HepG2 (cell line): Measurements from ENCODE around the gene SNRPD2. TPM values are rescaled to one million over a fixed set of nuclear protein-coding genes. Genes with fewer than 3 reads are reported as not detected.

ENCODE experiments used
- AHDC1 ChIP-seq: sonication (generic); formaldehyde crosslinking; IDR thresholded peaks from 2 replicates; pipeline ENCODE4 v1.5.1; 2020; ENCODE audit warnings: mild to moderate bottlenecking, missing genetic modification reagents, borderline replicate concordance
- CAMTA2 ChIP-seq: sonication (generic); formaldehyde crosslinking; IDR thresholded peaks from 2 replicates; pipeline ENCODE4 v1.4.0; 2020; ENCODE audit warnings: mild to moderate bottlenecking, missing genetic modification reagents, borderline replicate concordance
- CCAR2 ChIP-seq: fragments of 200-400 bp; formaldehyde crosslinking; optimal IDR thresholded peaks from 2 replicates; pipeline ENCODE3; 2018; ENCODE audit warnings: low read depth, mild to moderate bottlenecking, low read length, moderate library complexity
- ELK4 ChIP-seq: sonication (generic); formaldehyde crosslinking; IDR thresholded peaks from 2 replicates; pipeline ENCODE4 v1.9.0; 2021; ENCODE audit warnings: missing genetic modification reagents, borderline replicate concordance
- MEIS2 ChIP-seq: sonication (generic); formaldehyde crosslinking; IDR thresholded peaks from 2 replicates; pipeline ENCODE4 v1.9.0; 2021; ENCODE audit warnings: mild to moderate bottlenecking, missing genetic modification reagents
- RARA ChIP-seq: IDR thresholded peaks from 2 replicates; pipeline ENCODE4 v1.6.1; 2016; ENCODE audit warnings: missing genetic modification reagents, missing compliant biosample characterization
- SCMH1 ChIP-seq: sonication (generic); formaldehyde crosslinking; IDR thresholded peaks from 2 replicates; pipeline ENCODE4 v1.9.0; 2021; ENCODE audit warnings: missing genetic modification reagents, mild to moderate bottlenecking, borderline replicate concordance
- TEAD2 ChIP-seq: sonication (generic); formaldehyde crosslinking; IDR thresholded peaks from 2 replicates; pipeline ENCODE4 v1.9.0; 2021; ENCODE audit warnings: missing genetic modification reagents
- THAP8 ChIP-seq: sonication (generic); formaldehyde crosslinking; IDR thresholded peaks from 2 replicates; pipeline ENCODE4 v1.5.1; 2020; ENCODE audit warnings: missing genetic modification reagents, mild to moderate bottlenecking, borderline replicate concordance
- TRIM24 ChIP-seq: sonication (generic); formaldehyde crosslinking; IDR thresholded peaks from 2 replicates; pipeline ENCODE4 v1.8.0; 2022; ENCODE audit warnings: mild to moderate bottlenecking, missing genetic modification reagents
- ZIK1 ChIP-seq: sonication (generic); formaldehyde crosslinking; IDR thresholded peaks from 2 replicates; pipeline ENCODE4 v1.5.0; 2020; ENCODE audit warnings: mild to moderate bottlenecking, low read depth, missing genetic modification reagents, borderline replicate concordance
- ZNF17 ChIP-seq: sonication (generic); formaldehyde crosslinking; IDR thresholded peaks from 2 replicates; pipeline ENCODE4 v1.5.0; 2020; ENCODE audit warnings: mild to moderate bottlenecking, missing genetic modification reagents
- ZNF207 ChIP-seq: fragments of 450-650 bp; IDR thresholded peaks from 2 replicates; pipeline ENCODE4 v1.6.1; 2016; ENCODE audit warnings: antibody characterized with exemption, borderline replicate concordance
- ZNF253 ChIP-seq: sonication (generic); formaldehyde crosslinking; IDR thresholded peaks from 2 replicates; pipeline ENCODE4 v1.8.0; 2022; ENCODE audit warnings: mild to moderate bottlenecking, missing genetic modification reagents, borderline replicate concordance
- ZNF572 ChIP-seq: sonication (generic); formaldehyde crosslinking; IDR thresholded peaks from 2 replicates; pipeline ENCODE4 v1.5.1; 2020; ENCODE audit warnings: mild to moderate bottlenecking, missing genetic modification reagents
- ZNF615 ChIP-seq: sonication (generic); formaldehyde crosslinking; IDR thresholded peaks from 2 replicates; pipeline ENCODE4 v1.5.0; 2020; ENCODE audit warnings: mild to moderate bottlenecking, missing genetic modification reagents, borderline replicate concordance
- ZNF7 ChIP-seq: IDR thresholded peaks from 2 replicates; pipeline ENCODE4 v1.6.1; 2016; ENCODE audit warnings: missing biosample characterization, missing genetic modification reagents
- ZNF773 ChIP-seq: sonication (generic); formaldehyde crosslinking; IDR thresholded peaks from 2 replicates; pipeline ENCODE4 v1.4.0; 2020; ENCODE audit warnings: missing genetic modification reagents, borderline replicate concordance
- polyA plus RNA-seq, 8 experiments: library from polyadenylated mRNA; depleted of rRNA in 3 of 8; stranded (reverse) in 7 of 8; unstranded in 1 of 8; fragments of >200 nt; fragmentation: Illumina TruSeq in 4 of 8; extraction: Trizol in 4 of 8; gene quantifications; 2 replicates each; pipeline versions ENCODE4 v1.2.1 to v1.2.3, GENCODE V29; 2011 to 2016; ENCODE audit warnings: low read depth in 4 of 8, missing spikeins in 1 of 8, mixed read lengths in 1 of 8; ENCODE audit not compliant: insufficient read depth in 1 of 8
- total RNA-seq, 5 experiments: library from RNA; depleted of rRNA; stranded (reverse); fragments of >200 nt; fragmentation: Illumina TruSeq; extraction: Trizol; gene quantifications; 2 replicates each; pipeline ENCODE4 v1.2.3, GENCODE V29; 2016; ENCODE audit warnings: low read depth in 1 of 5
- TF ChIP-seq, protein P1 (sequence below): sonication (generic); formaldehyde crosslinking; IDR thresholded peaks from 2 replicates; pipeline ENCODE4 v1.9.0; 2021; ENCODE audit warnings: missing genetic modification reagents, borderline replicate concordance

The SNRPD2 gene
- total and polyA plus RNA-seq, 2 of the 13 experiments (the other 11 are each of a cell fraction or from before 2014, with no cell fraction given): 299 to 485 TPM

- TF ChIP-seq MEIS2 (CRISPR knock-in tag): no peak; the same call in 1 of the 2 replicates
- peak; percentile 23; the same call in 1 of the 2 replicates for TF ChIP-seq ZNF253 (CRISPR knock-in tag)
- no peak for TF ChIP-seq RARA
- no peak for TF ChIP-seq THAP8 (CRISPR knock-in tag)
- no peak for TF ChIP-seq ELK4 (CRISPR knock-in tag)
- no peak for TF ChIP-seq ZNF615 (CRISPR knock-in tag)
- TF ChIP-seq ZNF773 (CRISPR knock-in tag): no peak
- 0 out of 2 replicates have a peak, but pooled peaks have one; percentile 37 for TF ChIP-seq ZNF572
- TF ChIP-seq SCMH1 (CRISPR knock-in tag): no peak
- no peak for TF ChIP-seq ZIK1 (CRISPR knock-in tag)
- no peak for TF ChIP-seq ZNF17 (CRISPR knock-in tag)
- no peak for TF ChIP-seq ZNF7 (CRISPR knock-in tag)
- no peak for TF ChIP-seq CAMTA2 (CRISPR knock-in tag)
- TF ChIP-seq ZNF207: no peak
- TF ChIP-seq AHDC1 (CRISPR knock-in tag): 0 out of 2 replicates have a peak, but pooled peaks have one; percentile 34
- no peak for TF ChIP-seq CCAR2
- TF ChIP-seq TEAD2 (CRISPR knock-in tag): no peak
- TF ChIP-seq TRIM24 (CRISPR knock-in tag): no peak
- TF ChIP-seq, protein P1, sequence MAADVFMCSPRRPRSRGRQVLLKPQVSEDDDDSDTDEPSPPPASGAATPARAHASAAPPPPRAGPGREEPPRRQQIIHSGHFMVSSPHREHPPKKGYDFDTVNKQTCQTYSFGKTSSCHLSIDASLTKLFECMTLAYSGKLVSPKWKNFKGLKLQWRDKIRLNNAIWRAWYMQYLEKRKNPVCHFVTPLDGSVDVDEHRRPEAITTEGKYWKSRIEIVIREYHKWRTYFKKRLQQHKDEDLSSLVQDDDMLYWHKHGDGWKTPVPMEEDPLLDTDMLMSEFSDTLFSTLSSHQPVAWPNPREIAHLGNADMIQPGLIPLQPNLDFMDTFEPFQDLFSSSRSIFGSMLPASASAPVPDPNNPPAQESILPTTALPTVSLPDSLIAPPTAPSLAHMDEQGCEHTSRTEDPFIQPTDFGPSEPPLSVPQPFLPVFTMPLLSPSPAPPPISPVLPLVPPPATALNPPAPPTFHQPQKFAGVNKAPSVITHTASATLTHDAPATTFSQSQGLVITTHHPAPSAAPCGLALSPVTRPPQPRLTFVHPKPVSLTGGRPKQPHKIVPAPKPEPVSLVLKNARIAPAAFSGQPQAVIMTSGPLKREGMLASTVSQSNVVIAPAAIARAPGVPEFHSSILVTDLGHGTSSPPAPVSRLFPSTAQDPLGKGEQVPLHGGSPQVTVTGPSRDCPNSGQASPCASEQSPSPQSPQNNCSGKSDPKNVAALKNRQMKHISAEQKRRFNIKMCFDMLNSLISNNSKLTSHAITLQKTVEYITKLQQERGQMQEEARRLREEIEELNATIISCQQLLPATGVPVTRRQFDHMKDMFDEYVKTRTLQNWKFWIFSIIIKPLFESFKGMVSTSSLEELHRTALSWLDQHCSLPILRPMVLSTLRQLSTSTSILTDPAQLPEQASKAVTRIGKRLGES (CRISPR knock-in tag): no peak
Observed at GRCh38 chr19:45641274-45642105, 50.3 kb downstream of the SNRPD2 start (continued).
